ENCODE data around the gene DOCK11.
A peak's percentile ranks its signal among the peaks of the same experiment; 100 is the strongest.

Gene DOCK11

DNA sequence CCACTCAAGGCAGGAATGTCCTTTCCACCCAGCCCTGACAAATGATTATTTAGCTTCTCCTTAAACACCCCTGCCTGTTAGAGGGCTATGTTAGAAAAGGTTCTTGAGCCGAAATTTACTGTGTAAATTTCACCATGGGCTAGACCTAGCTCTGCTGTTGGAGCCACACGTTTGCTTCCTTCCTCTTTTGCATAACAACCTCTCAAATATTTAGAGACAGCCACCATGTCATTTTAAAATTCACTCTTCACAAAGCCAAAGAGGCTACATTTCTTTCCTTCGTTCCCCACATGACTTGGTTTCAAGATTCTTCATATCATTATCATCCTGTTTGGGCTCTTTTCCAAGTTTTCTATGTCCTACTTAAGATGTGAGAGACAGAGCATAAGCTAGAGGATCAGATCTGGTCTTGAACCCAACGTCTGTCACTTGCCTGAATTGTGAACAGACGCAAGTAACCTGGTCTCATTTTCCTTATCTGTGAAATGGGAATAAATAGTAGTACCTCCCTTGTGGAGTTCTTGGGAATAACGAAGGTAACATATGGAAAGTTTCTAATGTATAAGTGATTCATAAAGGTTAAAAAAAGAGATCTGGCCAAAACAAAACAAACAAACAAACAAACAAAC lies 6.7 kb downstream of the DOCK11 start:
- DNase-seq: no peak

DNA sequence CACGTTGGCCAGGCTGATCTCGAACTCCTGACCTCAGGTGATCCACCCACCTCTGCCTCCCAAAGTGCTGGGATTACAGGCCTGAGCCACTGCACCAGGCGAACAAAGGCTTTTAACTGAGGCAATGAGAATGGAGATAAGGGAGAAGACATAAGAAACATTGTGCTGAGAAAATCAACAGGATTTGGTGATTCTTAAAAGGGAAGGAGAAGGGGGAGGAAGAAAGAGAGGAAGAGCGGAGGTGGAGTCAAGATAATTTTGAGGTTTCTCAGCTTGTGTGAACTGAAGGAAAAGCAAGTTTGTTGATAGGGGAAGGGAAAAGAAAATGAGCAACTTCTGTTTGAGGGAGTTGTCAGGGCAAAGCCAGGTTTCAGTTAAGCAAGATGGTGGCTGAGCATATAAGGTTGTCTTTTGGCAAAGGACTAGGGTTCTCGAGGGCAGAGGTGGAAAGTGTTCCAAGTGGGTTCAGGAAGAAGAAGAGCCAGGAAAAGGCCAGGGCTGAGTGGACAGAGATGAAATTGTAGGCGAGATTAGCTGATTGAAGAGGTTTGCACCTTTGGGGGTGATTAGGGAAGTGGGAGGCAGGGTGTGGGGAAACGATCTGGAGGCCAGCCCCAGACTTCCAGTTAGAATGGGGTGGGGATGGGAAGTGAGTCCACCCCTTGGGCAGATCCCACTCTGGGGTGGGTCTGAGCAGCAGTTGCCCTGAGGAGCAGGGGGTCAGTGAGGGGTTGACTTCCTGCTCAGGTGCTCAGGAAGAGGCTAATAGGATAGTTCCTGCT lies 7.8 kb downstream of the DOCK11 start:
- no peak for DNase-seq

DNA sequence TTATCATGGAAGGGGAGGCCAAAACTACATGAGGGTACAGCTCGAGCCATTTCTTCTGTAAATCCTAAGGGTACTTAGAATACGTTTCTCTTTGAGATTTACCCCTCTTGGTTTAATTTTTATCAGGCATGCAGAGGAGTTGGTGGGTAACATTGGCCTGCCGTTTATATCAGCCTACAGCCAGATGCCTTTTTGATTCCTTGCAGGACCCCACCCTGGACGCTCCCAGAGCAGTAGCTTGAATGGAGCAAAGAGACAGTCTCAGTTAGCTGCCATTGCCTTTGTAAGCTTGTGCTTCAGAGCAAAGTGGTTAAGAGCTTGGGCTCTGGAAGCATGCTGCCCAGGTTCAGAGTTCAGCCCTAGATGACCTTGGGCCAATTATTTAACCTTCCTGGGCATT lies 9.0 kb downstream of the DOCK11 start:
- DNase-seq: no peak

DNA sequence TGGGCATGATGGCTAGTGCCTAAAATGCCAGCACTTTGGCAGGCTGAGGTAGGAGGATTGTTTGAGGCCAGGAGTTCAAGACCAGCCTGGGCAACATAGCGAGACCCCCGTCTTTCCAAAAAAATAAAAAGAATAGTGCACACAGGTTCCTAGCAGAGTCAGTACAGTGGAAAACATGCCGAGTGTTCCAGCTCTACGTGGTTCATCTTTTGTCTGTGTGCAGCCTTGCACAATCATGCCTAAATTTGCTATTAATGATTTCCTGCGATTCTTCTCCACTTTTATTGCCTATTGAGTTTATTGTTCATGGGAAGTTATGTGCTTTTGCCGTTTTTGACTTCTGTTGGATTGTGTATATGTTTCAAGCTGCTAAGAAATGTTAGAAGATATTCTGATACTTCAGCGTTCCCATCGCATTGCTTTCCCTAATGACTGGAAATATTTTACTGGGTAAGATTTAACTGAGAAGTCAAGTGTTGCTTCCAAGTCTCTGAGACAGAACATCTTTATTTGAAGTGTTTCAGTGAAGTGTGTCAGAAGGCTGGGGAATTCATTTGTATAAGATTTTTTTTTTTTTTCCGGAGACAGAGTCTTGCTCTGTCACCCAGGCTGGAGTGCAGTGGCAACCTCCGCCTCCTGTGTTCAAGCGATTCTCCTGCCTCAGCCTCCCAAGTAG lies 11.3 kb downstream of the DOCK11 start:
- DNase-seq: no peak

DNA sequence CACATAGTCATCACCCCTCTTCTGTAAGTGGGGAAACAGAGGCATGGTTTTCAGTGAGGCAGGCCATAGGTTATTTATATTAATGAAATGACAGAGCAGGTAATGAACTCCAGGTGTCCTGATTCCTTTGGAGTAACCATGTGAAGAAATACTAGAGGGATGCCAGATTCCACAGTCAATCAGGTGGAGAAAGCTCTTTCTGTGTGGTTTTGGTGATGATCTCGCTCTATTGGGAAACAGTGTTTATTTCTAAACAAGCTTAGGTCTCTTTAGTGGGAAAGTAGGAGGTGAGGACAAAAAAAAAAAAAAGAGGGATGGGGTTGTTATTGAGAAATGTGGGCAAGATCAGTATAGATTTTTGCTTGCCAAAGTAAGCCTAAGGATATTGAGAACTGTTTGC lies 12.2 kb downstream of the DOCK11 start:
- DNase-seq: no peak

DNA sequence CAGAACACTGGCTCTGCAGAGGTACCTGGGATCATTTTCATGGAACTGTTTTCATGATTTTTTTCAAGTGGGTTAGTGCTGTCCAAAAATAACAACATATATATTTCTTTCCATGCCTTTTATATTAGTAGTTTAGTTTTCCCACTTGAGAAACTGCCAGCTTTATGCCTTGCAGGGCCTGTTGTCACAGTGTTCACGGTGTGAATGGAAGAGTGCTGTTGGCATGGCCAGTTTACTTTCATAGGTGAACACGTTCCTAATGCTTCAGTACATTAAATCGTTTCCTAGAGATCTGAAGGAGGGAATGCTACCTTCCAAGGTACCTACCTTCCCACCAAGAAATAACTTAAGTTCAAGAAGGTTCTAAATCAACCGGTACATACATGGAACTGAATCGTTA lies 12.6 kb downstream of the DOCK11 start:
- no peak for DNase-seq

DNA sequence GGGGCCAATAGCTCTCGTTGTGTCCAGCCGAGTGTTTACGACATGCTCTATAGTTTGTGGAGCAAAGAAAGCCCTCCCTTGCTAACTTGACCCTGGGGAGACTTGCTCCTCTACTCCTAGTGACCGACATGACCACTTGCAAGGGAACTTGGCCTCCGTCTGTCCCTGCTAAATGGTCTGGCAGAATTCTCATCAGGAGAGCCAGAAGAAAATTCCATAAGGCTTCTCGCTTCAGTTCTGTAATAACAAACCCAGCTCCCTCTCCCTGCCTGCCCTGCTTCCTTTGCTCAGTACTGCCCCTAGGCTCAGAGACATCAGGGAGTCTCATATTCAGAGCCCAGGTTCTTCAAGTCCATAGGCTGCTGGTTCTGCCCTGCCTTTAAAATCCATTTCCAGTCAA lies 13.0 kb downstream of the DOCK11 start:
- DNase-seq: no peak

DNA sequence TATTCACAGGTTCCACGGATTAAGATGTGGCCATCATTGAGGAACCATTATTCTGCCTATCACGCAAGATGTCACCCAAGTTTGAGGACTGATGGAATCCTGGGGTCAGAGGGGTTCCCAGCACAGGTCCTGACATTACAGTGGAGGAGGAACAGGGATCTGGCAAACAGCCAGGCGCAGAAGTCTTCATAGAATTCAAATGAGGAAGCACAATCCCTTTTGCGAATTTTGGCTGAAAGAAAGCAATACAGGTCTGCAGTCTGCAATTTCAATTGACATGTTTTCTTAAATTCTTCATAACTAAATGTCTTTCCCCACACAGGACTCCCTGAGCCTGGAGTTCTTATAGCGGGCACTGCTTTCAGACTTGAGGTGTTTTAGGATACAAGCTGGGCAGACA lies 14.5 kb downstream of the DOCK11 start:
- DNase-seq: no peak

DNA sequence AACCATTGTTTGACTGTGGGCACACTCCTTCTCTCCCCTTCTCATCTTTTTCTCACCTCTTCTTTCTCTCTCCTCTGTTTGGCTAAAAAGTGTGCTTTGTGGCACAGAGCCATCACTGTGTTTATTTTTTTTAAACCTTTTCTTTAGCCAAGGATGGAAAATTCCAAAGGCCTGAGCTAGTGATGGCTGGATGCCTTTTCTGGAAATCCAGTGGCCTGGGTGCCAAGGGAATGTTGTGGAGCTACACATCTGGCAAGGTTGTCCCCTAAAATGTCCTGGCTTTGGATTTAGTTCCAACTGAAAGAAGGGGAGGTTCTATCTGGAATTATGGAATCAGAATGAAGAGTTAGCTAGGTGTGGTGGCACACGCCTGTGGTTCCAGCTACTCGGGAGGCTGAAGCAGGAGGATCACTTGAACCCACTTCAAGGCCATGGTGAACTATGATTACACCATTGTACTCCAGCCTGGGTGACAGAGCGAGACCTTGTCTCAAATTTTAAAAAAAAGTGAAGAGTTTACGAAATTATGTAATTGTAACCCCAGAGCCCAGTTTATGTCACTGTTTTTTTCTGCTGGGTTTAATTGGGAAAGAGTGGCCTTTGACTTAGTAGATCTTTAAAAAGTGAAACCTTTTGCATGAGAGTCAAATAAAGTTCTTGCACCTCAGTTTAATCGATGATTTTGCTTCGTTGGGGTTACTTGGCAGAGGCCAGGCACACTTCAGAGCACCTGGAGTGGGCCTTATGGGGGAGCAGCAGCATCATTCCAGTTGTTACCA lies 17.7 kb downstream of the DOCK11 start:
- DNase-seq: no peak

DNA sequence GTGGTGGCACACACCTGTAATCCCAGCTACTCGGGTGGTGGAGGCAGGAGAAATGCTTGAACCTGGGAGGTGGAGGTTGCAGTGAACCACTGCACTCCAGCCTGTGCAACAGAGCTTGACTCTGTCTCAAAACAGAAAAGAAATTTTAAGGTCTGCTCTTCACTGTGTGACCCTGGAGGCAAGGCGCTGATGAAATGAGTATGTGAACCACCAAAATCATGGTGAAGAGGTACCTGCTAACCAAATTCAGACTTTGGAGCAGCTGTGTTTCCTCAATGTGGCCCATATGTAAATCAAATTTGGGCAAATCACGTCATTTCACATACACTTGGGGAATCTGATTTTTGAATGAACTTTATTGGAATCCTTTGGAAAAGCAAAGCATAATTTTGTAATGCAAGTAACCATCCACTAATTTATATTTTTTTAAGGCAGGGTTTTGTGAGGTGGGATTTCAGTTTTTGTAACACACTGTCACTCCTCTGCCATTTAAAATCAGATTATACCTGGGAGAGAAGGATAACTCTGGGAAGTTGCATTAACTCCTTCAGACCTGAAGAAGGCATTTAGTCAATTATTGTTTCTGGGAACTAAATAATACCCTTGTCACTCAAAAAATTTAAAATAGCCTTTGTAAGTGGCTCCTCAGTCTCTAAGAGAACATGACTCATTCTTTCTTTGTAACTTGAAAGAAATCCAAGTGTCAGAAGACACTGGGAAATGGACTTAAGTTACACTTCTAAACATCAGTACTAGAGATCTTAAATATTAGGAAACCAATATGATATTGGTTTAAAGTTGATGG lies 24.0 kb downstream of the DOCK11 start:
- DNase-seq: no peak

DNA sequence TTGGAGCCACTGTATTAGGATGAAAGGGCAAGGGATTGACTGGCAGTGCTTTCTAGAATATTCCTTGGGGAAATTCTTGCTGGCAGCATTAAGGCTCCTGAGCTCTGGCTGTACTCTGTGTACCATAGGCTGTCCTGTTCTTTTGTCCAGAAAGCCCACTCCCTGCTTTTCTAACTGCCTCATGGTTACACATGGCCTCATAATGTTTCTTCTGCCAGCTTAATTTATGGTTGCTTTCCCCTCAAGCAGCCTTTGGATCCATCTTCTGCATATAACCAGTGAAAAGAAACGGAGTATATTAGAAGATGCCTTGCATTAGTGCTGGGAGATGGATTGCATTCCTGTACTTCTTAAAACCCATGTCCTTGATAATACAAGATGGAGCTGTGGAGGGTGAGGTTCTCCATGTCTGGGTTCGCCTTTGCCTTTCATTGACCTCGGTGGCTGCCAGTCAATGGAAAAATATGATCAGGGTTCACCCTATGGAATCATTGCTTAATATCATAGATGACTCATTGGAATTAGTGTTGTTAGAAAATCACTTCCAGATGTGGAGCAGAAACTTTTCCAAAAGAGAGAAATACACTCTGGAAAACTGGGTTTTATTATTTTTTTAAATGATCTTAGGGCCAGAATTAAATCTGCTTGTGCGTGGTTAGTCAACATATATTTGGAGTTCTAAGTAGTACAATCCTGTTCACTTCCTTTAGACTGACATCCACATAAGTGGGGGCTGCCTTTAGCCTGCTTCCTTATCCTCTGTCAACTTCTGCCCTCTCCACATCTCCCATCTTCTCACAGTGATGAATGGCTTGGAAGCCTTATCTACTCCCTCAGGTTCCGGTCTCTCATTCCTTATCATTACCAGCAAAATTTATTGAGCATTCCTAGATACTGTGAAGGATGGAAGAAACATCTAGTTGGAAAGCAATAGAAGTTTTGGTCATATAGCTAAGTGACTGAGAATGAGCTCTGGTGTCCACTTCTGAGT lies 24.9 kb downstream of the DOCK11 start:
- DNase-seq: no peak

DNA sequence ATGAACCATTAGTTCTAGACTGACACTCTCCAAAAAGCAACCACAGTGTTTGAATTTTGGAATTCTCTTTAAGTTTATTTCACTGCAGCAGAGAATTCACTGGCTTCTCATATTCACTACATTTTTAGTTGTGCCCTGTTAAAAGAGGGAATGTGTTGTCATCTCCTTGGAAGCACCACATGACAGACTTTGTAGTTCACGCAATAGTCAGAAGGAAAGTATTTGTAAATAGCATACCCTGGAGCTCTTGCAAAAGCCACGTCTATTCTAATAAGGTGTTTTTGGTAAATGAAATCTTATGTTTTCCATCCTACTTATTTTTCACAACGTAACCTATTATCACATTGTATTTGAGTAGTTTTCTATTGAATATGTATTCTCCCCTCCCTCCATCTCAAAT lies 25.8 kb downstream of the DOCK11 start:
- no peak for DNase-seq

DNA sequence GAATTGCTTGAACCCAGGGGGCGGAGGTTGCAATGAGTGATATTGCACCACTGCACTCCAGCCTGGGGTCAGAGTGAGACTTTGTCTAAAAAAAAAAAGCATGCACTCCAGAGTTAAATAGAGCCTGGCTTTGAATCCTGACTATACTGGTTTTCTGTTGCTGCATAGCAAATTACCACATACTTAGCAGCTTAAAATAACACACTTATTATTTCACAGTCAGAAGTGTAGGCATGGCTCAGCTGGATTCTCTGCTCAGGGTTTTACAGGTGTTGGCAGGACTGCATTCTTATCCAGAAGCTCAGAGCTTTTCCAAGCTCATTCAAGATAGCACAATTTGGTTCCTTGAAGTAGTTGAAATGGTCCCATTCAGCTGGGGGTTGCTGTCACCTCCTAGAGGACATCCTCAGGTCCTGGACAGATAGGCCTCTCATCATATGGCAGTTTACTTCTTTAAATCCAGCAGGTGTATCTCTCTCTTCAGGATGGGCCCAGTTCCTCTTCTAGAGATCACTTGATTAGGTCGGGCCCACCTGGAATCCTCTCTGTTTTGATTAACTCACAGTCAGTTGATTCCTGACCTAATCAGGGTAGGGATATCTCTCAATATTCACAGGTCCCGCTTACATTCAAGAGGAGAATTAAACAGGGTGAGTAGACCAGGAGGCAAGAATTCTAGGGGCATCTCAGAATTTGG lies 26.8 kb downstream of the DOCK11 start:
- DNase-seq: no peak

DNA sequence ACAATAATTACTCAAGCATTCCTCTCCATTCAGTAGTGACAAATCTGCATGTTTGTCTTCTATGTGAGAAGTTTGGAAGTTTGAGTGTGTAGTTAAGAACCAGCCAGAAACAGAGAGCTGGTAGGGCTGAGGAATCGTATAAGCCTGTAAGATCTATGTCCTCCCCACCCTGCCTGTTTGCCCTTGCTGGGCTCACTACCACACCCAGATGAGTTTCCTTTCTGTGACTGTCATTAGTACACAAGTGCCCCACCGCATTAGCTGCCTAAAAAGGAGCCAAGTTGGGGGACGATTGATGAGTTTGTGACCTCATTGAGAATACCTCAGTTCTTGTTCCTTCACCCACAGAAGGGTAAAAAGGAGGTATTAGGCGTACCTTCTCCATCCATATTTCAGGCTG lies 28.3 kb downstream of the DOCK11 start:
- DNase-seq: peak; percentile 22

DNA sequence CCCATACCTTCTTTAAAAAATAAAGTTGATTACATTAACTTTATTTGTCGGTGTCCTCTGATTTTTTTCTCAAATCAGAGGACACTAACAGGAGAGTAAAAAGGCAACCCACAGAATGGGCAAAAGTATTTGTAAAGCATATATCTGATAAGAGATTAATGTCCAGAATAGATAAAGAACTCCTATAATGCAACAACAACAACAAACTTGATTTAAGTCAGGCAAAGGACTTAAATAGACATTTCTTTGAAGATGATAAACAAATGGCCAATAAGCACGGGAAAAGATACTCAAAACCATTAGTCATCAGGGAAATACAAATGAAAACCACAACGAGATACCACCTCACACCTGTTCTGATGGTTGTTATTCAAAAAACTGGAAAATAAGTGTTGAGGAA lies 28.7 kb downstream of the DOCK11 start:
- no peak for DNase-seq

DNA sequence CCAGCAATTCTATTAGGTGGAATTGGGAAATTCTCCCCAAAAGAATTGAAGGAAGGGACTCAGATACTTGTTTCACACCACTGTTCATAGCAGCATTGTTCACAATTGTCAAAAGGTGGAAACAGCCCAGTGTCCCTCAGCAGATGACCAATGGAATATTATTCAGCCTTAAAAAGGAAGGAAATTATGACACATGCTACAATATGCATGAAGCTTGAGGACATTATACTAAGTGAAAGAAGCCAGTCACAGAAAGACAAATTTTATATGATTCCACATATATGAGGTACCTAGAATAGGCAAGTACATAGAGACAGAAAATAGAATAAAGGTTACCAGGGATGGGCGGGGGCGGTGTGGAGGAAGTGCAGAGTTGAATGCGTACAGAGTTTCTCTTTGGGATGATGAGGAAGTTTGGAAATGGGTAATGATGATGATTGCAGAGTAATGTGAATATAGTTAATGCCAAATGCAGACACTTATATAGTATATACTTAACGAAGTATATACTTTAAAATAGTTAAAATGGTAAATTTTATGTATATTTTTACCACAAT lies 29.6 kb downstream of the DOCK11 start:
- no peak for DNase-seq

DNA sequence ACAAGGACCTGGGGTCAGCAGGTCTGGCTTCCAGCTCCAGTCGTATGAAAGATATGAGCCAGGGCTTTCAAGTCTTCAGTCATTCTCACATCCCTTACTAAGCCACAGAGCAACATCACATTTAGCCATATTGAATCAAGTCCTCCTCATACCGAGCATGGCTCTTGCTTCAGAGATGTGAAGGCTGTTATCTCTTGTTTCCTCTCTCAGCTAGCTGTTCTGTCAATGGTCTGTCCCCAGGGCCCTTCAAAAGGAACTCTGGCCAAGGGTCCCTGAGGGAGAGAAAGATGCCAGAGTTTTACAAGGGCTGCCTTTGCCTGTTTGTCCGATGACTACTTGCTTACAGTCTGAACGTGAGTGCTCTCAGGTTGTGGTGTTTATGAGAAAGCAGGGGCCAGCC lies 30.5 kb downstream of the DOCK11 start:
- DNase-seq: no peak

DNA sequence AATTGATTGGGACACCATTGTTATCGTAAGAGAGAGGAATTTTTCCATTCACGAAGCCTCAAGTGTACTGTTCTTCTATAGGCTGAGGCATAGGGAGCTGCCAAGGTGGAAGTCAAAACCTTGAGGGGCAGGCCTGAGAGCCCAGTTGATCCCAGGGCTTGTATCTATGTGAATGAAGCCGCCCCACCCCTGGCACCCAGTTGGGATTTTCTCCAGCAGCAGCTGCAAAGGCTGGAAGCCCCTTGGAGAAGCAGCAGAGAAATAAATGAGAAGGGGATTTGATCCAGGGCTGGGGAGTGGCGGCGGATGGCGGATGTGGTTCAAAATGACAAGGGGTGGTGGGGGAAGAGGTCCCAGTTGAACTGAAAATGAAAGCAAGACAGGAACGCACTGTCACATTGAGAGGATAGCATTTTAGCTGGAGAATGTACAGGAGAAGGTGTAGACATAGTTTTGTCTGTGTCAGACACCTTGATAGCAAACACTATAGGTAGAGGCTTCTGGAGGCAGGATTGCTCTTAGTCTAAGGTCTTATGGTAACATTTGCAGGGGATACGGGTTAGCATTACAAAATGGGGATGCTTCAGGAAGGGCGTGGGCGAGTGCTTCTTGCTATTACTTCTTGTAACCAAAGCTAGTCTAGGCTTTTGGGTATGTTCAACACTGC lies 32.6 kb downstream of the DOCK11 start:
- DNase-seq: peak; percentile 67

DNA sequence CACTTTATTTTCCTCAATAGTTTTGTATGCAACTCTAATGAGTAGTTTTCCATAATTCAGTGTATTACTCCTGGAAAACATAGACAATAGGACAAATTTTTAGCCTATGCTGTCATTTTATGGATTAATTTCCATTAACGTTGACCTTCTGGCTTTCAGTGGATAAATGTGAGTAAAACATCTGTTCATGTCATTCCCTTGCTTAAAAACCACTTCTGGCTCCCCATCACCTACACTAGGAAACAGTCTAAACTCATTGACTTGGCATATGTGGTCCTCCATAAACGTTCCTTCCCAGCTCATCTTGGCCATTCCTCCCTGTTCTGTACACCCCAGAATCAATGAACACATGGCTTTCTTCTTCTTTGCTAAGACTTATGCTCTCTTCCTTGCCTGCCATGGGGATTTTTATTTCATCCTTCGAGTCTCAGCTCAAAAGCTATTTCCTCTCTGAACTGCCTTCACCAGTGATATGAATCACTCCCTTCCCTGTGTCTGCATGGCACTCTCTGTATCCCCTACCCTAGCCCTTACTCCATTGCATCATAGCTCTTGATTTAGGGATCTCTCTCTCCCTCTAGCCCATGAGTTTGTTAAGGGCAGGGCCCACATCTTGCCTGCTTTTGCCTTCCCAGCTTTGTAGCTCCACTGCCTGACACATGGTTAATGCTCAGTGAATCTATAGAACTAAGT lies 34.8 kb downstream of the DOCK11 start:
- no peak for DNase-seq
